GM23338 (cell line): ENCODE data around the gene USP5. TPM values are rescaled to one million over a fixed set of nuclear protein-coding genes. Genes with fewer than 3 reads are reported as not detected.
"Not testable (repeated sequence)": the region's sequence is repeated elsewhere in the genome, so short reads cannot be mapped to it uniquely, and the experiment has no call there.

ENCODE experiments used
- ATAC-seq: fragments of 200-7000 bp; cut with Tn5 transposase; 3 replicates; pipeline ENCODE4 v1.9.1; 2020
- DNase-seq: peaks from one replicate; pipeline ENCODE4 v3.0.0-alpha.2; 2015; ENCODE audit warnings: low spot score
- H2AFZ ChIP-seq: fragments of 200-600 bp; sonication (generic); 2 replicates; pipeline ENCODE4 v1.8.0; 2016; ENCODE audit warnings: antibody characterized with exemption, mild to moderate bottlenecking, moderate library complexity
- H3F3A ChIP-seq: fragments of 200-600 bp; sonication (generic); replicated peaks from 2 replicates; pipeline ENCODE4 v1.8.0; 2017; ENCODE audit warnings: antibody characterized with exemption, mixed run types, low read depth
- H3K27ac ChIP-seq: fragments of 200-600 bp; sonication (generic); 2 replicates; pipeline ENCODE4 v1.6.1; 2016; ENCODE audit warnings: low read depth
- H3K27me3 ChIP-seq: fragments of 200-600 bp; sonication (generic); 2 replicates; pipeline ENCODE4 v1.8.0; 2016; ENCODE audit warnings: mild to moderate bottlenecking, mixed run types, moderate library complexity; ENCODE audit not compliant: insufficient read depth
- H3K36me3 ChIP-seq: fragments of 200-600 bp; sonication (generic); 2 replicates; pipeline ENCODE4 v1.8.0; 2016; ENCODE audit warnings: mild to moderate bottlenecking; ENCODE audit not compliant: insufficient read depth
- H3K4me1 ChIP-seq: fragments of 200-600 bp; sonication (generic); 2 replicates; pipeline ENCODE4 v1.8.0; 2016; ENCODE audit warnings: mild to moderate bottlenecking, moderate library complexity; ENCODE audit not compliant: insufficient read depth
- H3K4me2 ChIP-seq: fragments of 200-600 bp; sonication (generic); 2 replicates; pipeline ENCODE4 v1.7.1; 2017; ENCODE audit warnings: mixed run types
- H3K4me3 ChIP-seq: fragments of 200-600 bp; sonication (generic); 2 replicates; pipeline ENCODE4 v1.6.1; 2016; ENCODE audit warnings: mixed run types
- H3K79me2 ChIP-seq: fragments of 200-600 bp; sonication (generic); replicated peaks from 2 replicates; pipeline ENCODE4 v1.8.0; 2017; ENCODE audit warnings: mild to moderate bottlenecking; ENCODE audit not compliant: insufficient read depth
- H3K9me2 ChIP-seq: fragments of 200-600 bp; sonication (generic); 2 replicates; pipeline ENCODE4 v1.8.0; 2017; ENCODE audit not compliant: insufficient read depth
- H4K20me1 ChIP-seq: fragments of 200-600 bp; sonication (generic); replicated peaks from 2 replicates; pipeline ENCODE4 v1.8.0; 2017; ENCODE audit warnings: mild to moderate bottlenecking; ENCODE audit not compliant: insufficient read depth
- H3K27ac Mint-ChIP-seq: 2 replicates; pipeline ENCODE4 v1.8.0; 2020; ENCODE audit warnings: inconsistent platforms, mild to moderate bottlenecking, moderate library complexity, mixed read lengths
- H3K27me3 Mint-ChIP-seq: 3 replicates; pipeline ENCODE4 v1.8.0; 2022; ENCODE audit warnings: low read depth, mild to moderate bottlenecking, moderate library complexity, mixed read lengths, inconsistent platforms; ENCODE audit not compliant: insufficient read depth, poor library complexity
- H3K36me3 Mint-ChIP-seq: 3 replicates; pipeline ENCODE4 v1.8.0; 2021; ENCODE audit warnings: low read depth, mild to moderate bottlenecking, inconsistent platforms, moderate library complexity, mixed read lengths
- H3K4me1 Mint-ChIP-seq: 3 replicates; pipeline ENCODE4 v1.8.0; 2020; ENCODE audit warnings: mild to moderate bottlenecking, inconsistent platforms, mixed read lengths
- H3K4me3 Mint-ChIP-seq: 3 replicates; pipeline ENCODE4 v1.8.0; 2021; ENCODE audit warnings: moderate library complexity, mild to moderate bottlenecking, inconsistent platforms, mixed read lengths
- H3K9me3 Mint-ChIP-seq: 3 replicates; pipeline ENCODE4 v1.8.0; 2020; ENCODE audit warnings: moderate library complexity, mild to moderate bottlenecking, inconsistent platforms, mixed read lengths
- CREB1 ChIP-seq: fragments of 250-450 bp; sonication (Bioruptor Pico); IDR thresholded peaks from 2 replicates; pipeline ENCODE4 v1.5.0; 2020; ENCODE audit warnings: low read depth, mild to moderate bottlenecking, moderate library complexity
- ETS1 ChIP-seq: IDR thresholded peaks from 2 replicates; pipeline ENCODE4 v1.6.1; 2016; ENCODE audit warnings: antibody characterized with exemption
- EZH2 ChIP-seq: fragments of 200-600 bp; sonication (generic); IDR thresholded peaks from one replicate; pipeline ENCODE4 v1.8.0; 2017; ENCODE audit warnings: antibody characterized with exemption, mild to moderate bottlenecking, low read depth; ENCODE audit not compliant: unreplicated experiment
- JUNB ChIP-seq: IDR thresholded peaks from one replicate; pipeline ENCODE4 v1.6.1; 2016; ENCODE audit warnings: antibody characterized with exemption; ENCODE audit not compliant: unreplicated experiment
- NANOG ChIP-seq: IDR thresholded peaks from 2 replicates; pipeline ENCODE4 v1.6.1; 2016; ENCODE audit warnings: antibody characterized with exemption, borderline replicate concordance
- POLR2AphosphoS5 ChIP-seq: IDR thresholded peaks from 2 replicates; pipeline ENCODE4 v1.6.1; 2016; ENCODE audit warnings: antibody characterized with exemption, low read depth
- STAT1 ChIP-seq: IDR thresholded peaks from one replicate; pipeline ENCODE4 v1.6.1; 2016; ENCODE audit warnings: antibody characterized with exemption; ENCODE audit not compliant: unreplicated experiment
- ZNF114 ChIP-seq: fragments of 250-450 bp; sonication (Bioruptor Pico); IDR thresholded peaks from 2 replicates; pipeline ENCODE4 v1.5.0; 2020; ENCODE audit warnings: mild to moderate bottlenecking, moderate library complexity
- ZNF331 ChIP-seq: fragments of 250-450 bp; sonication (Bioruptor Pico); IDR thresholded peaks from 2 replicates; pipeline ENCODE4 v1.5.0; 2020; ENCODE audit warnings: low read depth, mild to moderate bottlenecking, moderate library complexity
- polyA plus RNA-seq: library from polyadenylated mRNA; unstranded; fragments of >200 nt; fragmentation: Nextera tagmentation; extraction: Ambion mirVana; gene quantifications from 2 replicates; pipeline ENCODE4 v1.2.1, GENCODE V29; 2016
- total RNA-seq: library from RNA; depleted of rRNA; stranded (reverse); fragments of >200 nt; shearing (Covaris generic); gene quantifications from 2 replicates; pipeline ENCODE4 v1.2.3, GENCODE V29; 2014
- TF ChIP-seq, protein P1 (sequence below): fragments of 250-450 bp; sonication (Bioruptor Pico); IDR thresholded peaks from 2 replicates; pipeline ENCODE4 v1.5.0; 2020; ENCODE audit warnings: mild to moderate bottlenecking, moderate library complexity
- TF ChIP-seq, protein P2 (sequence below), 2 experiments: fragments of 200-600 bp in 1 of 2; sonication (generic) in 1 of 2; conservative IDR thresholded peaks; 2 replicates each; pipeline versions ENCODE4 v1.5.1 to v1.6.1; 2016 to 2017; ENCODE audit warnings: antibody characterized with exemption in 2 of 2, low read depth in 2 of 2, mild to moderate bottlenecking in 2 of 2, moderate library complexity in 1 of 2

Gene USP5
- total and polyA plus RNA-seq, 2 experiments from 2014 or later: 35.1 to 109 TPM

- TF ChIP-seq, protein P1, sequence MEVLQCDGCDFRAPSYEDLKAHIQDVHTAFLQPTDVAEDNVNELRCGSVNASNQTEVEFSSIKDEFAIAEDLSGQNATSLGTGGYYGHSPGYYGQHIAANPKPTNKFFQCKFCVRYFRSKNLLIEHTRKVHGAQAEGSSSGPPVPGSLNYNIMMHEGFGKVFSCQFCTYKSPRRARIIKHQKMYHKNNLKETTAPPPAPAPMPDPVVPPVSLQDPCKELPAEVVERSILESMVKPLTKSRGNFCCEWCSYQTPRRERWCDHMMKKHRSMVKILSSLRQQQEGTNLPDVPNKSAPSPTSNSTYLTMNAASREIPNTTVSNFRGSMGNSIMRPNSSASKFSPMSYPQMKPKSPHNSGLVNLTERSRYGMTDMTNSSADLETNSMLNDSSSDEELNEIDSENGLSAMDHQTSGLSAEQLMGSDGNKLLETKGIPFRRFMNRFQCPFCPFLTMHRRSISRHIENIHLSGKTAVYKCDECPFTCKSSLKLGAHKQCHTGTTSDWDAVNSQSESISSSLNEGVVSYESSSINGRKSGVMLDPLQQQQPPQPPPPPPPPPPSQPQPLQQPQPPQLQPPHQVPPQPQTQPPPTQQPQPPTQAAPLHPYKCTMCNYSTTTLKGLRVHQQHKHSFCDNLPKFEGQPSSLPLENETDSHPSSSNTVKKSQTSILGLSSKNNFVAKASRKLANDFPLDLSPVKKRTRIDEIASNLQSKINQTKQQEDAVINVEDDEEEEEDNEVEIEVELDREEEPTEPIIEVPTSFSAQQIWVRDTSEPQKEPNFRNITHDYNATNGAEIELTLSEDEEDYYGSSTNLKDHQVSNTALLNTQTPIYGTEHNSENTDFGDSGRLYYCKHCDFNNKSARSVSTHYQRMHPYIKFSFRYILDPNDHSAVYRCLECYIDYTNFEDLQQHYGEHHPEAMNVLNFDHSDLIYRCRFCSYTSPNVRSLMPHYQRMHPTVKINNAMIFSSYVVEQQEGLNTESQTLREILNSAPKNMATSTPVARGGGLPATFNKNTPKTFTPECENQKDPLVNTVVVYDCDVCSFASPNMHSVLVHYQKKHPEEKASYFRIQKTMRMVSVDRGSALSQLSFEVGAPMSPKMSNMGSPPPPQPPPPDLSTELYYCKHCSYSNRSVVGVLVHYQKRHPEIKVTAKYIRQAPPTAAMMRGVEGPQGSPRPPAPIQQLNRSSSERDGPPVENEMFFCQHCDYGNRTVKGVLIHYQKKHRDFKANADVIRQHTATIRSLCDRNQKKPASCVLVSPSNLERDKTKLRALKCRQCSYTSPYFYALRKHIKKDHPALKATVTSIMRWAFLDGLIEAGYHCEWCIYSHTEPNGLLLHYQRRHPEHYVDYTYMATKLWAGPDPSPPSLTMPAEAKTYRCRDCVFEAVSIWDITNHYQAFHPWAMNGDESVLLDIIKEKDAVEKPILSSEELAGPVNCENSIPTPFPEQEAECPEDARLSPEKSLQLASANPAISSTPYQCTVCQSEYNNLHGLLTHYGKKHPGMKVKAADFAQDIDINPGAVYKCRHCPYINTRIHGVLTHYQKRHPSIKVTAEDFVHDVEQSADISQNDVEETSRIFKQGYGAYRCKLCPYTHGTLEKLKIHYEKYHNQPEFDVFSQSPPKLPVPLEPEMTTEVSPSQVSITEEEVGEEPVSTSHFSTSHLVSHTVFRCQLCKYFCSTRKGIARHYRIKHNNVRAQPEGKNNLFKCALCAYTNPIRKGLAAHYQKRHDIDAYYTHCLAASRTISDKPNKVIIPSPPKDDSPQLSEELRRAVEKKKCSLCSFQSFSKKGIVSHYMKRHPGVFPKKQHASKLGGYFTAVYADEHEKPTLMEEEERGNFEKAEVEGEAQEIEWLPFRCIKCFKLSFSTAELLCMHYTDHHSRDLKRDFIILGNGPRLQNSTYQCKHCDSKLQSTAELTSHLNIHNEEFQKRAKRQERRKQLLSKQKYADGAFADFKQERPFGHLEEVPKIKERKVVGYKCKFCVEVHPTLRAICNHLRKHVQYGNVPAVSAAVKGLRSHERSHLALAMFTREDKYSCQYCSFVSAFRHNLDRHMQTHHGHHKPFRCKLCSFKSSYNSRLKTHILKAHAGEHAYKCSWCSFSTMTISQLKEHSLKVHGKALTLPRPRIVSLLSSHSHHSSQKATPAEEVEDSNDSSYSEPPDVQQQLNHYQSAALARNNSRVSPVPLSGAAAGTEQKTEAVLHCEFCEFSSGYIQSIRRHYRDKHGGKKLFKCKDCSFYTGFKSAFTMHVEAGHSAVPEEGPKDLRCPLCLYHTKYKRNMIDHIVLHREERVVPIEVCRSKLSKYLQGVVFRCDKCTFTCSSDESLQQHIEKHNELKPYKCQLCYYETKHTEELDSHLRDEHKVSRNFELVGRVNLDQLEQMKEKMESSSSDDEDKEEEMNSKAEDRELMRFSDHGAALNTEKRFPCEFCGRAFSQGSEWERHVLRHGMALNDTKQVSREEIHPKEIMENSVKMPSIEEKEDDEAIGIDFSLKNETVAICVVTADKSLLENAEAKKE: no peak
- no peak for TF ChIP-seq POLR2AphosphoS5
- TF ChIP-seq STAT1: no peak
- no peak for TF ChIP-seq ZNF114 (CRISPR knock-in tag)
- TF ChIP-seq EZH2: no peak
- TF ChIP-seq NANOG: no peak
- no peak for TF ChIP-seq ETS1
- TF ChIP-seq, protein P2, sequence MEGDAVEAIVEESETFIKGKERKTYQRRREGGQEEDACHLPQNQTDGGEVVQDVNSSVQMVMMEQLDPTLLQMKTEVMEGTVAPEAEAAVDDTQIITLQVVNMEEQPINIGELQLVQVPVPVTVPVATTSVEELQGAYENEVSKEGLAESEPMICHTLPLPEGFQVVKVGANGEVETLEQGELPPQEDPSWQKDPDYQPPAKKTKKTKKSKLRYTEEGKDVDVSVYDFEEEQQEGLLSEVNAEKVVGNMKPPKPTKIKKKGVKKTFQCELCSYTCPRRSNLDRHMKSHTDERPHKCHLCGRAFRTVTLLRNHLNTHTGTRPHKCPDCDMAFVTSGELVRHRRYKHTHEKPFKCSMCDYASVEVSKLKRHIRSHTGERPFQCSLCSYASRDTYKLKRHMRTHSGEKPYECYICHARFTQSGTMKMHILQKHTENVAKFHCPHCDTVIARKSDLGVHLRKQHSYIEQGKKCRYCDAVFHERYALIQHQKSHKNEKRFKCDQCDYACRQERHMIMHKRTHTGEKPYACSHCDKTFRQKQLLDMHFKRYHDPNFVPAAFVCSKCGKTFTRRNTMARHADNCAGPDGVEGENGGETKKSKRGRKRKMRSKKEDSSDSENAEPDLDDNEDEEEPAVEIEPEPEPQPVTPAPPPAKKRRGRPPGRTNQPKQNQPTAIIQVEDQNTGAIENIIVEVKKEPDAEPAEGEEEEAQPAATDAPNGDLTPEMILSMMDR (conservative IDR thresholded peaks at IDR 0.05; ENCODE audit: low read depth in 2 of 2): no peak
- TF ChIP-seq ZNF331 (CRISPR knock-in tag): no peak
- TF ChIP-seq CREB1: no peak
- TF ChIP-seq JUNB: no peak
Measured at GRCh38 chr12:6863586-6864321, 11.8 kb downstream of the USP5 start (continued).

- not testable (repeated sequence) for H3K4me2 ChIP-seq, H3K27me3 ChIP-seq, H2AFZ ChIP-seq, H3K9me2 ChIP-seq, DNase-seq, H3K27ac ChIP-seq, H3K4me3 ChIP-seq, H3K9me3 Mint-ChIP-seq, ATAC-seq, H3K27ac Mint-ChIP-seq
- H3F3A ChIP-seq: peaks cover 37% of the 10 kb centered on the region
- peaks cover 35% of the 10 kb centered on the region for H3K4me1 Mint-ChIP-seq
- H3K36me3 Mint-ChIP-seq: peaks cover 77% of the 10 kb centered on the region
- H4K20me1 ChIP-seq: peaks cover 17% of the 10 kb centered on the region
- H3K27me3 Mint-ChIP-seq: peaks cover 35% of the 10 kb centered on the region
- H3K4me1 ChIP-seq: peaks cover 32% of the 10 kb centered on the region
- peak overlapping the region; percentile 3; the same call in 1 of the 3 replicates for H3K4me3 Mint-ChIP-seq
- peaks cover 16% of the 10 kb centered on the region for H3K36me3 ChIP-seq
- peaks cover 26% of the 10 kb centered on the region for H3K79me2 ChIP-seq
Measured at GRCh38 chr12:6865307-6865706, 13.4 kb downstream of the USP5 start.
